ENCODE data around the gene ARSB. TPM values are rescaled to one million over a fixed set of nuclear protein-coding genes. Genes with fewer than 3 reads are reported as not detected.

The ARSB gene
- total and polyA plus RNA-seq, 7 experiments from 2014 or later, result 3.3 to 10.8 (median 4.8) TPM

GRCh38 chr5:78971998-78972397 lies 13.1 kb downstream of the ARSB start:
- ChIA-PET CTCF (no interaction called here), POLR2A (interaction anchor here (1.1 kb wide), 1 partner anchor 15 kb away, joined by 3 read pairs; no protein-coding TSS in a partner anchor)
- intact Hi-C loops (cut with micrococcal nuclease), result no loop called here
- Histone ChIP-seq H3K27ac (ENCODE audit: low read depth, low read length) (no peak overlapping the region), H3K27me3 (ENCODE audit: control insufficient read depth in 2 of 2, insufficient read depth in 2 of 2, low read length in 2 of 2) (no peaks in the 10 kb centered on the region), H3K4me3 (ENCODE audit: low read length) (no peak overlapping the region), H3K36me3 (ENCODE audit: control insufficient read depth in 2 of 3, insufficient read depth in 3 of 3, low read length in 3 of 3) (no peaks in the 10 kb centered on the region), H3K9me3 (ENCODE audit: control insufficient read depth in 2 of 3, low read length in 3 of 3) (no peaks in the 10 kb centered on the region), H3K4me1 (ENCODE audit: control insufficient read depth in 2 of 2, insufficient read depth in 2 of 2, low read length in 2 of 2) (no peaks in the 10 kb centered on the region)
- DNase-seq (no peak), ATAC-seq (no peak)
- Mint-ChIP-seq H3K9me3 (peaks cover 0 to 1% (median 0%) of the 10 kb centered on the region in 11 donors), H3K27me3 (no peaks in the 10 kb centered on the region), H3K36me3 (peaks cover 0 to 11% (median 5%) of the 10 kb centered on the region in 5 donors), H3K27ac (no peak overlapping the region), H3K4me3 (no peak overlapping the region), H3K4me1 (peaks cover 0 to 6% (median 0%) of the 10 kb centered on the region in 7 donors)

- H3K27ac Mint-ChIP-seq, result no peak overlapping the region
- H3K27me3 Mint-ChIP-seq, result no peaks in the 10 kb centered on the region
- DNase-seq, result no peak
- peaks cover 0 to 24% (median 6%) of the 10 kb centered on the region in 5 donors for H3K36me3 Mint-ChIP-seq
- H3K9me3 Mint-ChIP-seq, result peaks cover 0 to 1% (median 0%) of the 10 kb centered on the region in 11 donors
- Histone ChIP-seq H3K27ac (ENCODE audit: low read depth, low read length) (no peak overlapping the region), H3K9me3 (ENCODE audit: control insufficient read depth in 2 of 3, low read length in 3 of 3) (no peaks in the 10 kb centered on the region), H3K27me3 (ENCODE audit: control insufficient read depth in 2 of 2, insufficient read depth in 2 of 2, low read length in 2 of 2) (no peaks in the 10 kb centered on the region), H3K4me1 (ENCODE audit: control insufficient read depth in 2 of 2, insufficient read depth in 2 of 2, low read length in 2 of 2) (no peaks in the 10 kb centered on the region), H3K4me3 (ENCODE audit: low read length) (no peak overlapping the region), H3K36me3 (ENCODE audit: control insufficient read depth in 2 of 3, insufficient read depth in 3 of 3, low read length in 3 of 3) (no peaks in the 10 kb centered on the region)
- ChIA-PET CTCF (no interaction called here), POLR2A (no interaction called here)
- no peak for ATAC-seq
- intact Hi-C loops (cut with micrococcal nuclease), result no loop called here
- H3K4me1 Mint-ChIP-seq, result peaks cover 0 to 1% (median 0%) of the 10 kb centered on the region in 7 donors
- no peak overlapping the region for H3K4me3 Mint-ChIP-seq
Observed at GRCh38 chr5:78968781-78969180, 16.3 kb downstream of the ARSB start.

GRCh38 chr5:78964889-78965288 lies 20.2 kb downstream of the ARSB start:
- Mint-ChIP-seq H3K4me1 (no peaks in the 10 kb centered on the region), H3K27ac (no peak overlapping the region), H3K9me3 (no peaks in the 10 kb centered on the region), H3K36me3 (peaks cover 0 to 41% (median 15%) of the 10 kb centered on the region in 5 donors), H3K27me3 (no peaks in the 10 kb centered on the region), H3K4me3 (no peak overlapping the region)
- intact Hi-C loops (cut with micrococcal nuclease), result no loop called here
- ChIA-PET CTCF (interaction anchor here (0.6 kb wide), 1 partner anchor 63 kb away, joined by 3 read pairs; no protein-coding TSS in a partner anchor), POLR2A (no interaction called here)
- Histone ChIP-seq H3K4me1 (ENCODE audit: control insufficient read depth in 2 of 2, insufficient read depth in 2 of 2, low read length in 2 of 2) (no peaks in the 10 kb centered on the region), H3K27ac (ENCODE audit: low read depth, low read length) (no peak overlapping the region), H3K9me3 (ENCODE audit: control insufficient read depth in 2 of 3, low read length in 3 of 3) (no peaks in the 10 kb centered on the region), H3K27me3 (ENCODE audit: control insufficient read depth in 2 of 2, insufficient read depth in 2 of 2, low read length in 2 of 2) (no peaks in the 10 kb centered on the region), H3K36me3 (ENCODE audit: control insufficient read depth in 2 of 3, insufficient read depth in 3 of 3, low read length in 3 of 3) (peaks cover 0 to 4% (median 0%) of the 10 kb centered on the region in 3 experiments), H3K4me3 (ENCODE audit: low read length) (no peak overlapping the region)
- DNase-seq (no peak), ATAC-seq (peak; percentile 29)

- DNase-seq, result no peak
- Histone ChIP-seq H3K27ac (ENCODE audit: low read depth, low read length) (no peak overlapping the region), H3K4me1 (ENCODE audit: control insufficient read depth in 2 of 2, insufficient read depth in 2 of 2, low read length in 2 of 2) (no peaks in the 10 kb centered on the region), H3K36me3 (ENCODE audit: control insufficient read depth in 2 of 3, insufficient read depth in 3 of 3, low read length in 3 of 3) (peaks cover 0 to 4% (median 0%) of the 10 kb centered on the region in 3 experiments), H3K4me3 (ENCODE audit: low read length) (no peak overlapping the region), H3K27me3 (ENCODE audit: control insufficient read depth in 2 of 2, insufficient read depth in 2 of 2, low read length in 2 of 2) (no peaks in the 10 kb centered on the region), H3K9me3 (ENCODE audit: control insufficient read depth in 2 of 3, low read length in 3 of 3) (no peaks in the 10 kb centered on the region)
- H3K4me1 Mint-ChIP-seq, result no peaks in the 10 kb centered on the region
- ATAC-seq, result no peak
- POLR2A ChIA-PET, result no interaction called here
- CTCF ChIA-PET, result no interaction called here
- peaks cover 0 to 44% (median 9%) of the 10 kb centered on the region in 5 donors for H3K36me3 Mint-ChIP-seq
- no peak overlapping the region for H3K27ac Mint-ChIP-seq
- intact Hi-C loops (cut with micrococcal nuclease), result no loop called here
- no peaks in the 10 kb centered on the region for H3K9me3 Mint-ChIP-seq
- no peaks in the 10 kb centered on the region for H3K27me3 Mint-ChIP-seq
- no peak overlapping the region for H3K4me3 Mint-ChIP-seq
Observed at GRCh38 chr5:78961743-78962142, 23.4 kb downstream of the ARSB start.

GRCh38 chr5:78959767-78960166 lies 25.3 kb downstream of the ARSB start:
- DNase-seq, result no peak
- Mint-ChIP-seq H3K4me3 (no peak overlapping the region), H3K4me1 (no peaks in the 10 kb centered on the region), H3K36me3 (peaks cover 6 to 55% (median 17%) of the 10 kb centered on the region in 5 donors), H3K9me3 (no peaks in the 10 kb centered on the region), H3K27me3 (no peaks in the 10 kb centered on the region), H3K27ac (no peak overlapping the region)
- no peak for ATAC-seq
- CTCF ChIA-PET, result no interaction called here
- intact Hi-C loops (cut with micrococcal nuclease), result no loop called here
- Histone ChIP-seq H3K36me3 (ENCODE audit: control insufficient read depth in 2 of 3, insufficient read depth in 3 of 3, low read length in 3 of 3) (peaks cover 0 to 4% (median 0%) of the 10 kb centered on the region in 3 experiments), H3K27me3 (ENCODE audit: control insufficient read depth in 2 of 2, insufficient read depth in 2 of 2, low read length in 2 of 2) (no peaks in the 10 kb centered on the region), H3K27ac (ENCODE audit: low read depth, low read length) (no peak overlapping the region), H3K4me1 (ENCODE audit: control insufficient read depth in 2 of 2, insufficient read depth in 2 of 2, low read length in 2 of 2) (no peaks in the 10 kb centered on the region), H3K4me3 (ENCODE audit: low read length) (no peak overlapping the region), H3K9me3 (ENCODE audit: control insufficient read depth in 2 of 3, low read length in 3 of 3) (no peaks in the 10 kb centered on the region)
- POLR2A ChIA-PET, result no interaction called here

- no peaks in the 10 kb centered on the region for H3K4me1 ChIP-seq (ENCODE audit: control insufficient read depth in 2 of 2, insufficient read depth in 2 of 2, low read length in 2 of 2)
- no peak overlapping the region for H3K4me3 ChIP-seq (ENCODE audit: low read length)
- no peak for ATAC-seq
- CTCF ChIA-PET, result no interaction called here
- no peaks in the 10 kb centered on the region for H3K27me3 Mint-ChIP-seq
- H3K9me3 Mint-ChIP-seq, result no peaks in the 10 kb centered on the region
- no peaks in the 10 kb centered on the region for H3K27me3 ChIP-seq (ENCODE audit: control insufficient read depth in 2 of 2, insufficient read depth in 2 of 2, low read length in 2 of 2)
- POLR2A ChIA-PET, result no interaction called here
- H3K4me3 Mint-ChIP-seq, result no peak overlapping the region
- no peaks in the 10 kb centered on the region for H3K9me3 ChIP-seq (ENCODE audit: control insufficient read depth in 2 of 3, low read length in 3 of 3)
- H3K36me3 ChIP-seq (ENCODE audit: control insufficient read depth in 2 of 3, insufficient read depth in 3 of 3, low read length in 3 of 3), result peaks cover 0 to 4% (median 0%) of the 10 kb centered on the region in 3 experiments
- no peak for DNase-seq
- H3K27ac Mint-ChIP-seq, result no peak overlapping the region
- H3K4me1 Mint-ChIP-seq, result peaks cover 0 to 3% (median 0%) of the 10 kb centered on the region in 7 donors
- H3K36me3 Mint-ChIP-seq, result peaks cover 7 to 56% (median 17%) of the 10 kb centered on the region in 5 donors
- no peak overlapping the region for H3K27ac ChIP-seq (ENCODE audit: low read depth, low read length)
- intact Hi-C loops (cut with micrococcal nuclease), result no loop called here
Observed at GRCh38 chr5:78958672-78959445, 26.3 kb downstream of the ARSB start.

- H3K9me3 Mint-ChIP-seq, result no peaks in the 10 kb centered on the region
- no peaks in the 10 kb centered on the region for H3K27me3 ChIP-seq (ENCODE audit: control insufficient read depth in 2 of 2, insufficient read depth in 2 of 2, low read length in 2 of 2)
- H3K27ac Mint-ChIP-seq, result no peak overlapping the region
- peaks cover 0 to 16% (median 0%) of the 10 kb centered on the region in 7 donors for H3K4me1 Mint-ChIP-seq
- H3K36me3 ChIP-seq (ENCODE audit: control insufficient read depth in 2 of 3, insufficient read depth in 3 of 3, low read length in 3 of 3), result no peaks in the 10 kb centered on the region
- ATAC-seq, result no peak
- no peak overlapping the region for H3K27ac ChIP-seq (ENCODE audit: low read depth, low read length)
- H3K27me3 Mint-ChIP-seq, result no peaks in the 10 kb centered on the region
- H3K9me3 ChIP-seq (ENCODE audit: control insufficient read depth in 2 of 3, low read length in 3 of 3), result no peaks in the 10 kb centered on the region
- peaks cover 7 to 50% (median 15%) of the 10 kb centered on the region in 5 donors for H3K36me3 Mint-ChIP-seq
- POLR2A ChIA-PET, result no interaction called here
- no peak overlapping the region for H3K4me3 Mint-ChIP-seq
- no peak overlapping the region for H3K4me3 ChIP-seq (ENCODE audit: low read length)
- H3K4me1 ChIP-seq (ENCODE audit: control insufficient read depth in 2 of 2, insufficient read depth in 2 of 2, low read length in 2 of 2), result no peaks in the 10 kb centered on the region
- CTCF ChIA-PET, result no interaction called here
- intact Hi-C loops (cut with micrococcal nuclease), result no loop called here
- DNase-seq, result no peak
Observed at GRCh38 chr5:78956901-78957300, 28.2 kb downstream of the ARSB start.

Data from naive thymus-derived CD4-positive, alpha-beta T cell (primary cell).